ENCODE data around the gene AMFR.

Gene AMFR

GRCh38 chr16:56425439-56425832 is at the start of gene AMFR:
AMFR (minus strand) TSS chr16:56425545; CDS start chr16:56425327, 218 bp downstream.
- no peak for DNase-seq

- DNase-seq, result no peak
Observed at GRCh38 chr16:56470666-56471065, 45.3 kb upstream of the AMFR start.

- DNase-seq, result no peak
Observed at GRCh38 chr16:56470232-56470631, 44.9 kb upstream of the AMFR start.

GRCh38 chr16:56469748-56470147 is 44.4 kb upstream of the AMFR start:
- DNase-seq, result no peak

- DNase-seq, result no peak
Observed at GRCh38 chr16:56468800-56469199, 43.5 kb upstream of the AMFR start.

- DNase-seq, result no peak
Observed at GRCh38 chr16:56466344-56466743, 41.0 kb upstream of the AMFR start.

GRCh38 chr16:56463153-56463552 is 37.8 kb upstream of the AMFR start:
- no peak for DNase-seq

- no peak for DNase-seq
Observed at GRCh38 chr16:56462064-56462796, 36.9 kb upstream of the AMFR start.

- no peak for DNase-seq
Observed at GRCh38 chr16:56460101-56460500, 34.8 kb upstream of the AMFR start.

GRCh38 chr16:56457927-56458470 is 32.7 kb upstream of the AMFR start:
- DNase-seq, result no peak

GRCh38 chr16:56451753-56452689 is 26.7 kb upstream of the AMFR start:
- DNase-seq, result no peak

- peak; percentile 88 for DNase-seq
Observed at GRCh38 chr16:56450986-56451752, 25.8 kb upstream of the AMFR start, which contains the start of the genes NUDT21 and OGFOD1. NUDT21 (minus strand) TSS chr16:56451332; CDS start chr16:56451202, 130 bp downstream. OGFOD1 (plus strand) TSS chr16:56451554; CDS start chr16:56451613, 59 bp downstream.

GRCh38 chr16:56450275-56450985 is 25.1 kb upstream of the AMFR start:
- DNase-seq, result no peak

- DNase-seq, result no peak
Observed at GRCh38 chr16:56448005-56448404, 22.7 kb upstream of the AMFR start.

GRCh38 chr16:56447286-56447685 is 21.9 kb upstream of the AMFR start:
- no peak for DNase-seq

GRCh38 chr16:56438038-56438437 is 12.7 kb upstream of the AMFR start:
- no peak for DNase-seq

GRCh38 chr16:56436258-56436657 is 10.9 kb upstream of the AMFR start:
- no peak for DNase-seq

- no peak for DNase-seq
Observed at GRCh38 chr16:56428091-56428490, 2.7 kb upstream of the AMFR start.

GRCh38 chr16:56426585-56426984 is 1.2 kb upstream of the AMFR start:
- DNase-seq, result no peak

- DNase-seq, result no peak
Observed at GRCh38 chr16:56424791-56425438, 430 bp downstream of the AMFR start.

- DNase-seq, result no peak
Observed at GRCh38 chr16:56424404-56424764, 961 bp downstream of the AMFR start.
